GM19463 (cell line): ENCODE data around the gene DUSP16.
"Not testable (repeated sequence)": the region's sequence is repeated elsewhere in the genome, so short reads cannot be mapped to it uniquely, and the experiment has no call there.

Experiments used
- ATAC-seq: cut with Tn5 transposase; IDR thresholded peaks from one replicate; pipeline ENCODE4 v1.9.1; 2021; ENCODE audit warnings: mild to moderate bottlenecking, moderate library complexity; ENCODE audit not compliant: unreplicated experiment

DUSP16 gene

GRCh38 chr12:12523229-12523628 is 39.4 kb downstream of the DUSP16 start:
- no peak for ATAC-seq

- ATAC-seq = not testable (repeated sequence)
Measured at GRCh38 chr12:12522657-12523056, 40.0 kb downstream of the DUSP16 start.

- ATAC-seq = no peak
Measured at GRCh38 chr12:12521888-12522287, 40.8 kb downstream of the DUSP16 start.

GRCh38 chr12:12521044-12521485 is 41.6 kb downstream of the DUSP16 start:
- ATAC-seq = no peak

- no peak for ATAC-seq
Measured at GRCh38 chr12:12520273-12520672, 42.4 kb downstream of the DUSP16 start.

- ATAC-seq = no peak
Measured at GRCh38 chr12:12519354-12519998, 43.2 kb downstream of the DUSP16 start.

- no peak for ATAC-seq
Measured at GRCh38 chr12:12518919-12519318, 43.7 kb downstream of the DUSP16 start.

GRCh38 chr12:12518464-12518845 is 44.2 kb downstream of the DUSP16 start:
- ATAC-seq = no peak

- no peak for ATAC-seq
Measured at GRCh38 chr12:12513416-12514006, 49.2 kb downstream of the DUSP16 start.

- ATAC-seq = no peak
Measured at GRCh38 chr12:12511895-12512711, 50.6 kb downstream of the DUSP16 start.

GRCh38 chr12:12511021-12511783 is 51.5 kb downstream of the DUSP16 start:
- ATAC-seq = no peak

GRCh38 chr12:12510551-12510950 is 52.1 kb downstream of the DUSP16 start:
- ATAC-seq = no peak

- no peak for ATAC-seq
Measured at GRCh38 chr12:12510141-12510540, 52.5 kb downstream of the DUSP16 start.

- ATAC-seq = no peak
Measured at GRCh38 chr12:12508612-12509011, 54.1 kb downstream of the DUSP16 start.

GRCh38 chr12:12507121-12507520 is 55.5 kb downstream of the DUSP16 start:
- ATAC-seq = no peak

- no peak for ATAC-seq
Measured at GRCh38 chr12:12506496-12506890, 56.2 kb downstream of the DUSP16 start.

GRCh38 chr12:12505544-12506495 is 56.8 kb downstream of the DUSP16 start:
- peak; percentile 82 for ATAC-seq

GRCh38 chr12:12503384-12504078 is 59.1 kb downstream of the DUSP16 start:
- no peak for ATAC-seq

GRCh38 chr12:12502815-12503151 is 59.9 kb downstream of the DUSP16 start:
- ATAC-seq = no peak
